PFSK-1 (cell line): ENCODE measurements around the gene PRSS38.

Experiments
- FOXP2 ChIP-seq: optimal IDR thresholded peaks from 2 replicates; pipeline ENCODE3; 2011; ENCODE audit warnings: borderline replicate concordance, control low read depth, inconsistent platforms; ENCODE audit not compliant: insufficient read depth; ENCODE audit errors: extremely low read length, extremely low read depth
- POLR2AphosphoS5 ChIP-seq: IDR thresholded peaks from 2 replicates; pipeline ENCODE4 v1.6.1; 2012; ENCODE audit warnings: low read depth, mild to moderate bottlenecking, control low read depth, low read length, moderate library complexity
- SIN3A ChIP-seq: IDR thresholded peaks from 2 replicates; pipeline ENCODE4 v1.6.1; 2012; ENCODE audit warnings: mild to moderate bottlenecking, low read length, moderate library complexity, borderline replicate concordance; ENCODE audit not compliant: insufficient read depth
- TAF1 ChIP-seq: IDR thresholded peaks from 2 replicates; pipeline ENCODE4 v1.6.1; 2012; ENCODE audit warnings: low read length, control low read depth, borderline replicate concordance; ENCODE audit not compliant: insufficient read depth
- TF ChIP-seq, protein P1 (sequence below), 2 experiments: IDR thresholded peaks; 2 replicates each; pipeline versions ENCODE4 v1.6.1 to v1.8.0; 2011 to 2012; ENCODE audit warnings: low read depth in 2 of 2, low read length in 2 of 2, control low read depth in 1 of 2, inconsistent platforms in 1 of 2, mild to moderate bottlenecking in 1 of 2, moderate library complexity in 1 of 2; ENCODE audit not compliant: insufficient read depth in 1 of 2

DNA sequence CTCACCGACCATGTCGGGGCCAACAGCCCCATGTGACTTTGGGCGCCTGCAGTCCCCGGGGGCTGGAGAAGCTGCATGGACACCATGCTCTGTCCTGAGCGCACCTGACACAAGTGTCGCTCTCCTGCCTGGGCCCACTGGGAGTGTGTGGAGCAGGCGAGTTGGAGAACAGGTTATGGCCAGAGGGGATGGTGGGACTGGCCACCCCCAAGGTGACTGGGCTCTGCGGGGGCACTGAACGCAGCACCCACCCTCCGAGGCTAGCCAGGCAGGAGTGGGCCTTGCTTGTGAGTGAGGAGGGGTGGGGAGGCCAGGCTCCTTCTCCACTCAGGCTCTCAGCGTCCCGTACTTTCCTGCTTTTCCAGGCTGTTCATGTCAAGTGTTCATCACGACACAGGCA, 44.7 kb upstream of the PRSS38 start:
- TF ChIP-seq, protein P1, sequence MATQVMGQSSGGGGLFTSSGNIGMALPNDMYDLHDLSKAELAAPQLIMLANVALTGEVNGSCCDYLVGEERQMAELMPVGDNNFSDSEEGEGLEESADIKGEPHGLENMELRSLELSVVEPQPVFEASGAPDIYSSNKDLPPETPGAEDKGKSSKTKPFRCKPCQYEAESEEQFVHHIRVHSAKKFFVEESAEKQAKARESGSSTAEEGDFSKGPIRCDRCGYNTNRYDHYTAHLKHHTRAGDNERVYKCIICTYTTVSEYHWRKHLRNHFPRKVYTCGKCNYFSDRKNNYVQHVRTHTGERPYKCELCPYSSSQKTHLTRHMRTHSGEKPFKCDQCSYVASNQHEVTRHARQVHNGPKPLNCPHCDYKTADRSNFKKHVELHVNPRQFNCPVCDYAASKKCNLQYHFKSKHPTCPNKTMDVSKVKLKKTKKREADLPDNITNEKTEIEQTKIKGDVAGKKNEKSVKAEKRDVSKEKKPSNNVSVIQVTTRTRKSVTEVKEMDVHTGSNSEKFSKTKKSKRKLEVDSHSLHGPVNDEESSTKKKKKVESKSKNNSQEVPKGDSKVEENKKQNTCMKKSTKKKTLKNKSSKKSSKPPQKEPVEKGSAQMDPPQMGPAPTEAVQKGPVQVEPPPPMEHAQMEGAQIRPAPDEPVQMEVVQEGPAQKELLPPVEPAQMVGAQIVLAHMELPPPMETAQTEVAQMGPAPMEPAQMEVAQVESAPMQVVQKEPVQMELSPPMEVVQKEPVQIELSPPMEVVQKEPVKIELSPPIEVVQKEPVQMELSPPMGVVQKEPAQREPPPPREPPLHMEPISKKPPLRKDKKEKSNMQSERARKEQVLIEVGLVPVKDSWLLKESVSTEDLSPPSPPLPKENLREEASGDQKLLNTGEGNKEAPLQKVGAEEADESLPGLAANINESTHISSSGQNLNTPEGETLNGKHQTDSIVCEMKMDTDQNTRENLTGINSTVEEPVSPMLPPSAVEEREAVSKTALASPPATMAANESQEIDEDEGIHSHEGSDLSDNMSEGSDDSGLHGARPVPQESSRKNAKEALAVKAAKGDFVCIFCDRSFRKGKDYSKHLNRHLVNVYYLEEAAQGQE (IDR thresholded peaks at IDR 0.05; ENCODE audit: insufficient read depth in 1 of 2, low read depth in 2 of 2, low read length in 2 of 2): no peak
- no peak for TF ChIP-seq POLR2AphosphoS5
- no peak for TF ChIP-seq SIN3A
- TF ChIP-seq TAF1: no peak
- no peak for TF ChIP-seq FOXP2
